HG02610 (cell line): Measurements from ENCODE around the gene MCRIP2.

Experiments used
- ATAC-seq: cut with Tn5 transposase; IDR thresholded peaks from one replicate; pipeline ENCODE4 v1.9.1; 2021; ENCODE audit warnings: mild to moderate bottlenecking, moderate library complexity; ENCODE audit not compliant: unreplicated experiment

Gene MCRIP2

DNA sequence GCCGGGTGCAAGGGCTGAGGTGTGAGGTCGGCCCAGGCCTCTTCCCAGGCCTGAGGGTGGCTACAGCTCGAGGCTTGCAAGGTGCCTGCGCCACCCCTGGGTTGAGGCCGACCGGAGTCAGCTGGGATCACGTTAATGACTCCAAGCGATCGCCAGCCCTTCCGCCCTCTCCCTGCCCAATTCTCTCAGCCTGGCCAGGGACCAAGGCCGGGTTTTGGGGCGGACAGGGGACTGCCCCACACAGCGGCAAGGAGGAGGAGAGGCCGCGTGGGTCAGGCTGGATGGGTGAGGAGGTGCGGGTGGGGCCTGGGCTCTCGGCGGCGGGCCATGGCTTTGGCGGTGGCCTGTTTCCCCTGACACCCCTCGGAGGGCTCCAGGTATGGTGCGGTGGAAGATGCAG is 51.7 kb downstream of the MCRIP2 start:
- ATAC-seq = no peak

DNA sequence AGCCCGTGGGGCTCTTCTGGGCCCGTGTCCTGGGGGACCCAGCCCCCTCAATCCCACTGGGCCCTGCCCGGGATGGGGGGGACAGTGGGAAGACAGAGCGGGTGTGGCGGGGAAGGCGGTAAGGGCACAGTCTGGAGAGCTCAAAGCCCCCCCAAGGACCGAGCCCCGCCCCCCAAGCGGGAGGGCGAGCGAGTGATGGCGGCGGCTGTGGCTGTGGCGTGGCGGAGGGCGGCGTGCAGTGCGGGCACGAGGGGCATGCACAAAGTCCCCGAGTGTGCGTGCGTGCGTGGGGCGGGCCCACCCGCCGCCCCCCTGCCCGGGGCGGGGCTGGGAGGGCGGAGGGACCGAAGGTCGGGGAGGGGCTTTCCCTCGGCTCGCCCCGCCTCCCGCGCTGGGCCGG is 52.1 kb downstream of the MCRIP2 start:
- no peak for ATAC-seq

DNA sequence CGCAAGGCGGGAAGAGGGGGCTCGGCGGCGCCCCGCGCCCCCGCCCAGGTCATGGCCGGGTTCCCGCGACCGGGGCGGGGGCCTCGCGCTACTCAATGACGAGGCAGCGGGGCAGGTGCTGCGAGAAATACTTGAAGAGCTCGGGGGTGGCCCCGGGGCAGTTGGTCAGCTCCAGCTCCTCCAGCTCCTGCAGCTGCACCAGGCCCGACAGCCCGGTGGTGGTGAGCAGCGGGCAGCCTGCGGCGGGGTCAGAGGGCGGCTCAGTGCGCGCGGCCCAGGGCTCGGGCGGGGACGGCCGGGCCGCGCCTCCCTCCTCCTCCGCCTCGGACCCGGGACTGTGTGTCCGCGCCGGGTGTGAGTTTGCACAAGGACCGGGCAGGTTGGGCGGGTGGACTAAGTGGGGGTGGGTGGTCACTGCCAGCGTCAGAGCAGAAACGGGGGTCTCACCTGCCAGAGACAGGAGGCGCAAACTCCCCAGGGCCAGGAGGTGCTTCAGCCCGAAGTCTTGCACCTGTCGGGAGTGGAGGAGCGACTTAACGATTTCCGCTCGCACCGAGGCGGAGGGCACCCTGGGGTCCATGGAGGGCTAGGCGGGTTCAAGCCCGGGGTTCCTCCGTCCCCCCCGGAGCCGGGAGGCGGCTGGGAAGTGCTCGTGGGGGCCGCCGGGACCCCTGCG is 52.7 kb downstream of the MCRIP2 start:
- no peak for ATAC-seq

GRCh38 chr16:694863-695354 is 53.3 kb downstream of the MCRIP2 start:
- ATAC-seq = no peak

DNA sequence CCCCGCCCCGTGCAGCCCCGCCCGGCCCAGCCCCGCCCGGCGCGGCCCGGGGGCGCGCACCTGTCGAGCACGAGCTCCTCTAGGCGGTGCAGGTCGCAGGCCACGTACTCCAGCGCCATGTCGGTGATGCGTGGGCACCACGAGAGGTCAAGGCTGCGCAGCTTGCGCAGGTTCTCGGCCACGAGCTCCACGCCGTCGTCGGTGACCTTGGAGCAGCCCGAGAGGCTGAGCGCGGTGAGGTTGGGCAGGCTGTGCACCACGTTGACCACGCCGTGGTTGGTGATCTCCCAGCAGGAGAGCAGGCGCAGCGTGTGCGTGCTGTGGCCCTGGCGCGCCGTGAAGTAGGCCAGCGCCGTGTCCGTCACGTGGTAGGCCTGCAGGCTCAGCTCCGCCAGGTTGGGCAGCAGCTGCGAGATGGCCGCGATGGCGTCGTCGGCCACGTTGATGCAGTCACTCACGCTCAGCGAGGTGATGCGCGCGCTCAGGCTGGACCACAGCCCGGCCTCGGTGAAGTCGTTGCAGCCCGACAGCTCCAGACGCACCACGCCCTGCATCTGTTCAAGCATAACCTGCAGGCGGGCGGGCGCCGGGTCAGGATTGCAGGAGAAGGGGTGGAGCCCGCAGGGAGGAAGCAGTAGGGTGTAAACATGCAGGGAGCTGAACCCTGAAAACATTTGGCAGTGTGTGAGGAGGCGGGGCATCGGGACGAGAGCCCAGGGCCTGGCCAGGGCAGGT is 53.9 kb downstream of the MCRIP2 start:
- ATAC-seq = no peak
